GM12878 (cell line): Measurements from ENCODE around the gene ZNF41. TPM values are rescaled to one million over a fixed set of nuclear protein-coding genes. Genes with fewer than 3 reads are reported as not detected.

ENCODE experiments used
- ATAC-seq: fragments of 200-7000 bp; cut with Tn5 transposase; 3 replicates; pipeline ENCODE4 v1.9.1; 2020; ENCODE audit warnings: mild to moderate bottlenecking, moderate library complexity
- BruUV-seq: library from RNA; stranded (reverse); fragments of 400-500 nt; replicated peaks from 2 replicates; lab custom pipeline; 2021; lab: Mats Ljungman, UMichigan
- CTCF ChIA-PET: fragments of 300-600 bp; sonication (Branson Sonifier 250); formaldehyde crosslinking; extraction: SDS; loops from one replicate; lab custom pipeline; 2021; ENCODE audit warnings: inconsistent platforms; lab: Yijun Ruan, JAX
- POLR2A ChIA-PET: fragments of 350-600 bp; formaldehyde crosslinking; extraction: SDS; loops from one replicate; lab custom pipeline; 2021; ENCODE audit warnings: inconsistent platforms; lab: Charles Lee
- RAD21 ChIA-PET: fragments of 300-600 bp; sonication (Branson Sonifier 250); formaldehyde crosslinking; loops from one replicate; lab custom pipeline; 2023; ENCODE audit warnings: antibody characterized with exemption; ENCODE audit not compliant: unreplicated experiment; lab: Charles Lee
- SMC1A ChIA-PET: fragments of 300-600 bp; sonication (Branson Sonifier 250); formaldehyde crosslinking; loops from one replicate; lab custom pipeline; 2023; ENCODE audit not compliant: unreplicated experiment, uncharacterized antibody; lab: Charles Lee
- DNase-seq: peaks from one replicate; pipeline ENCODE4 v3.0.0-alpha.2; 2011; ENCODE audit warnings: low read depth, low spot score
- FAIRE-seq: peaks from 3 replicates; lab custom pipeline; 2011; peaks lifted over from hg19 to GRCh38; lab: Jason Lieb, UNC
- H2AFZ ChIP-seq: 2 replicates; pipeline ENCODE4 v1.6.0; 2011; ENCODE audit warnings: low read depth, low read length, control low read depth; ENCODE audit not compliant: control insufficient read depth
- H3K27ac ChIP-seq: 2 replicates; pipeline ENCODE4 v1.5.1; 2011; ENCODE audit warnings: control low read depth; ENCODE audit not compliant: control insufficient read depth, insufficient read depth
- H3K27me3 ChIP-seq, 2 experiments: replicated peaks in 1 of 2; 2 replicates each; pipeline versions ENCODE4 v1.6.0 to v1.6.1; 2011; ENCODE audit warnings: low read length in 1 of 2; ENCODE audit not compliant: control insufficient read depth in 2 of 2, insufficient read depth in 2 of 2
- H3K36me3 ChIP-seq, 2 experiments: 2 replicates each; pipeline ENCODE4 v1.5.1; 2011; ENCODE audit warnings: low read length in 1 of 2; ENCODE audit not compliant: control insufficient read depth in 2 of 2, insufficient read depth in 2 of 2
- H3K4me1 ChIP-seq: 2 replicates; pipeline ENCODE4 v1.6.1; 2011; ENCODE audit warnings: mild to moderate bottlenecking, low read length, moderate library complexity, mixed read lengths; ENCODE audit not compliant: control insufficient read depth, insufficient read depth
- H3K4me2 ChIP-seq: 2 replicates; pipeline ENCODE4 v1.6.0; 2011; ENCODE audit warnings: control low read depth; ENCODE audit not compliant: control insufficient read depth, insufficient read depth
- H3K4me3 ChIP-seq: fragments of 200-600 bp; sonication (generic); 2 replicates; pipeline ENCODE4 v1.5.1; 2016
- H3K79me2 ChIP-seq: 2 replicates; pipeline ENCODE4 v1.6.0; 2011; ENCODE audit warnings: low read length; ENCODE audit not compliant: control insufficient read depth, insufficient read depth
- H3K9ac ChIP-seq: 2 replicates; pipeline ENCODE4 v1.8.0; 2011; ENCODE audit warnings: low read length, control low read depth, mixed read lengths; ENCODE audit not compliant: control insufficient read depth, insufficient read depth
- H3K9me3 ChIP-seq: replicated peaks from 3 replicates; pipeline ENCODE4 v1.5.1; 2011; ENCODE audit warnings: mild to moderate bottlenecking, low read length; ENCODE audit not compliant: control insufficient read depth, insufficient read depth
- H4K20me1 ChIP-seq: 2 replicates; pipeline ENCODE4 v1.6.0; 2011; ENCODE audit not compliant: control insufficient read depth, insufficient read depth
- NRF1 ChIP-seq: conservative IDR thresholded peaks from 2 replicates; pipeline ENCODE4 v1.6.1; 2011; ENCODE audit warnings: mild to moderate bottlenecking, low read depth, low read length, improper control_type of control experiment
- RELA ChIP-seq: fragments of 450-650 bp; IDR thresholded peaks from 2 replicates; pipeline ENCODE4 v1.8.0; 2014; ENCODE audit warnings: borderline replicate concordance; ENCODE audit not compliant: partially characterized antibody
- SIX5 ChIP-seq: IDR thresholded peaks from 2 replicates; pipeline ENCODE4 v1.6.1; 2011; ENCODE audit warnings: mild to moderate bottlenecking, low read depth, low read length, moderate library complexity; ENCODE audit not compliant: severe bottlenecking
- SMARCA5 ChIP-seq: fragments of 450-650 bp; IDR thresholded peaks from 2 replicates; pipeline ENCODE4 v1.6.1; 2017; ENCODE audit warnings: mild to moderate bottlenecking
- TBL1XR1 ChIP-seq: IDR thresholded peaks from 2 replicates; pipeline ENCODE4 v1.6.1; 2012; ENCODE audit warnings: low read depth, low read length, improper control_type of control experiment
- ZSCAN29 ChIP-seq: fragments of 450-650 bp; IDR thresholded peaks from 2 replicates; pipeline ENCODE4 v1.6.1; 2017; ENCODE audit warnings: mild to moderate bottlenecking, moderate library complexity
- WGBS: methylation state at CpG from one replicate; pipeline ENCODE4 v1.1.6; 2016; ENCODE audit warnings: low lambda C conversion rate; ENCODE audit not compliant: insufficient replicate concordance, insufficient coverage; ENCODE audit errors: missing lambda C conversion rate; 5-methylcytosine and 5-hydroxymethylcytosine counted together
- in situ Hi-C: fragments of 300-500 bp; cut with MboI; formaldehyde crosslinking; loops from 9 replicates; pipeline ENCODE4 v1.14.3; 2018; ENCODE audit warnings: mixed read lengths
- intact Hi-C: fragments of 100-400 bp; cut with micrococcal nuclease; formaldehyde crosslinking; loops from one replicate; pipeline ENCODE4 v1.14.2; 2022; ENCODE audit not compliant: unreplicated experiment
- polyA plus RNA-seq, 11 experiments: library from polyadenylated mRNA; depleted of rRNA in 4 of 11; unstranded in 6 of 11; stranded (reverse) in 5 of 11; fragments of >200 nt; fragmentation: Nextera tagmentation in 4 of 11; fragmentation: Illumina TruSeq in 1 of 11; extraction: Ambion mirVana in 4 of 11; extraction: Trizol in 1 of 11; gene quantifications; 1 replicate in 1 of 11; 2 replicates in 10 of 11; pipeline versions ENCODE4 v1.2.1 to v1.2.3, GENCODE V29; 2011 to 2016; ENCODE audit warnings: inconsistent platforms in 2 of 11, missing spikeins in 2 of 11, low read depth in 1 of 11
- total RNA-seq, 4 experiments: library from RNA; depleted of rRNA in 3 of 4; stranded (reverse); fragments of >200 nt in 3 of 4; fragmentation: Illumina TruSeq in 1 of 4; extraction: Trizol in 1 of 4; gene quantifications; 2 replicates each; pipeline versions ENCODE4 v1.2.1 to v1.2.3, GENCODE V29; 2013 to 2021
- TF ChIP-seq, protein P1 (sequence below): IDR thresholded peaks from 2 replicates; pipeline ENCODE4 v1.6.1; 2012; ENCODE audit warnings: mild to moderate bottlenecking, low read depth, low read length
- TF ChIP-seq, protein P2 (sequence below): fragments of 150-350 bp; IDR thresholded peaks from 2 replicates; pipeline ENCODE4 v1.6.1; 2014; ENCODE audit warnings: mild to moderate bottlenecking, low read depth, low read length

ZNF41 gene
- total and polyA plus RNA-seq, 10 of the 15 experiments (the other 5 are each of a cell fraction or from before 2014, with no cell fraction given) = 0.95 to 10.6 (median 7.5) TPM

GRCh38 chrX:47448165-47448806 lies 34.7 kb downstream of the ZNF41 start:
- no peak overlapping the region for H2AFZ ChIP-seq
- POLR2A ChIA-PET = no interaction called here
- H3K27me3 ChIP-seq = no peaks in the 10 kb centered on the region
- ATAC-seq = no peak
- no peaks in the 10 kb centered on the region for H3K4me1 ChIP-seq
- no peak for FAIRE-seq
- H4K20me1 ChIP-seq = no peaks in the 10 kb centered on the region
- no peak overlapping the region for H3K27ac ChIP-seq
- intact Hi-C loops (no loop called here), in situ Hi-C loops (no loop called here)
- H3K4me3 ChIP-seq = no peak overlapping the region
- CTCF ChIA-PET = no interaction called here
- 66% methylated on average over 6 of the region's 6 CpGs for WGBS
- DNase-seq = no peak
- TF ChIP-seq NRF1 = no peak
- SMC1A ChIA-PET = no interaction called here
- H3K9ac ChIP-seq = no peak overlapping the region
- H3K9me3 ChIP-seq = peaks cover 27% of the 10 kb centered on the region
- peaks cover 0 to 5% of the 10 kb centered on the region in 2 experiments; a peak in 2 of 4 replicates for H3K36me3 ChIP-seq
- no peak overlapping the region for H3K4me2 ChIP-seq
- BruUV-seq = TSS peak; percentile 39
- H3K79me2 ChIP-seq = no peaks in the 10 kb centered on the region
- RAD21 ChIA-PET = no interaction called here

- SMC1A ChIA-PET = no interaction called here
- BruUV-seq = no TSS peak
- ATAC-seq (no peak), FAIRE-seq (no peak), DNase-seq (no peak)
- RAD21 ChIA-PET = no interaction called here
- CTCF ChIA-PET = no interaction called here
- TF ChIP-seq SIX5 = no peak
- TF ChIP-seq, protein P1, sequence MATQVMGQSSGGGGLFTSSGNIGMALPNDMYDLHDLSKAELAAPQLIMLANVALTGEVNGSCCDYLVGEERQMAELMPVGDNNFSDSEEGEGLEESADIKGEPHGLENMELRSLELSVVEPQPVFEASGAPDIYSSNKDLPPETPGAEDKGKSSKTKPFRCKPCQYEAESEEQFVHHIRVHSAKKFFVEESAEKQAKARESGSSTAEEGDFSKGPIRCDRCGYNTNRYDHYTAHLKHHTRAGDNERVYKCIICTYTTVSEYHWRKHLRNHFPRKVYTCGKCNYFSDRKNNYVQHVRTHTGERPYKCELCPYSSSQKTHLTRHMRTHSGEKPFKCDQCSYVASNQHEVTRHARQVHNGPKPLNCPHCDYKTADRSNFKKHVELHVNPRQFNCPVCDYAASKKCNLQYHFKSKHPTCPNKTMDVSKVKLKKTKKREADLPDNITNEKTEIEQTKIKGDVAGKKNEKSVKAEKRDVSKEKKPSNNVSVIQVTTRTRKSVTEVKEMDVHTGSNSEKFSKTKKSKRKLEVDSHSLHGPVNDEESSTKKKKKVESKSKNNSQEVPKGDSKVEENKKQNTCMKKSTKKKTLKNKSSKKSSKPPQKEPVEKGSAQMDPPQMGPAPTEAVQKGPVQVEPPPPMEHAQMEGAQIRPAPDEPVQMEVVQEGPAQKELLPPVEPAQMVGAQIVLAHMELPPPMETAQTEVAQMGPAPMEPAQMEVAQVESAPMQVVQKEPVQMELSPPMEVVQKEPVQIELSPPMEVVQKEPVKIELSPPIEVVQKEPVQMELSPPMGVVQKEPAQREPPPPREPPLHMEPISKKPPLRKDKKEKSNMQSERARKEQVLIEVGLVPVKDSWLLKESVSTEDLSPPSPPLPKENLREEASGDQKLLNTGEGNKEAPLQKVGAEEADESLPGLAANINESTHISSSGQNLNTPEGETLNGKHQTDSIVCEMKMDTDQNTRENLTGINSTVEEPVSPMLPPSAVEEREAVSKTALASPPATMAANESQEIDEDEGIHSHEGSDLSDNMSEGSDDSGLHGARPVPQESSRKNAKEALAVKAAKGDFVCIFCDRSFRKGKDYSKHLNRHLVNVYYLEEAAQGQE = no peak
- TF ChIP-seq SMARCA5 = no peak
- TF ChIP-seq, protein P2, sequence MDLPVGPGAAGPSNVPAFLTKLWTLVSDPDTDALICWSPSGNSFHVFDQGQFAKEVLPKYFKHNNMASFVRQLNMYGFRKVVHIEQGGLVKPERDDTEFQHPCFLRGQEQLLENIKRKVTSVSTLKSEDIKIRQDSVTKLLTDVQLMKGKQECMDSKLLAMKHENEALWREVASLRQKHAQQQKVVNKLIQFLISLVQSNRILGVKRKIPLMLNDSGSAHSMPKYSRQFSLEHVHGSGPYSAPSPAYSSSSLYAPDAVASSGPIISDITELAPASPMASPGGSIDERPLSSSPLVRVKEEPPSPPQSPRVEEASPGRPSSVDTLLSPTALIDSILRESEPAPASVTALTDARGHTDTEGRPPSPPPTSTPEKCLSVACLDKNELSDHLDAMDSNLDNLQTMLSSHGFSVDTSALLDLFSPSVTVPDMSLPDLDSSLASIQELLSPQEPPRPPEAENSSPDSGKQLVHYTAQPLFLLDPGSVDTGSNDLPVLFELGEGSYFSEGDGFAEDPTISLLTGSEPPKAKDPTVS = no peak
- TF ChIP-seq TBL1XR1 = no peak
- TF ChIP-seq ZSCAN29 = no peak
- no peak for TF ChIP-seq RELA
- Histone ChIP-seq H3K27me3 (no peaks in the 10 kb centered on the region), H3K9me3 (peaks cover 27% of the 10 kb centered on the region), H3K27ac (no peak overlapping the region), H3K4me2 (no peak overlapping the region), H3K4me1 (no peaks in the 10 kb centered on the region), H2AFZ (no peak overlapping the region), H3K36me3 (peaks cover 0 to 2% of the 10 kb centered on the region in 2 experiments; a peak in 2 of 4 replicates), H3K79me2 (no peaks in the 10 kb centered on the region), H3K4me3 (no peak overlapping the region), H3K9ac (no peak overlapping the region), H4K20me1 (no peaks in the 10 kb centered on the region)
- WGBS = 66% methylated on average over 11 of the region's 11 CpGs
- intact Hi-C loops (no loop called here), in situ Hi-C loops (no loop called here)
- POLR2A ChIA-PET = no interaction called here
Measured at GRCh38 chrX:47447607-47448006, 35.4 kb downstream of the ZNF41 start.
